Lower leg skin (tissue), 3 donors: Measurements from ENCODE around the gene ORM2.

Experiments
- CTCF ChIP-seq, 3 donors: fragments of 450-650 bp; IDR thresholded peaks; one replicate each; pipeline ENCODE4 v1.5.1; 2016; ENCODE audit warnings: antibody characterized with exemption in 3 of 3, mild to moderate bottlenecking in 3 of 3, moderate library complexity in 2 of 3
- POLR2A ChIP-seq, 2 donors: fragments of 450-650 bp; IDR thresholded peaks; one replicate each; pipeline ENCODE4 v1.6.1; 2016 to 2017; ENCODE audit warnings: antibody characterized with exemption in 2 of 2, mild to moderate bottlenecking in 1 of 2, moderate library complexity in 1 of 2

- TF ChIP-seq CTCF (IDR thresholded peaks at IDR 0.05) = no peak
- TF ChIP-seq POLR2A (IDR thresholded peaks at IDR 0.05) = no peak
Measured at GRCh38 chr9:114330636-114331035, 967 bp downstream of the ORM2 start.
